SKM-1 (cell line): ENCODE measurements around the gene TRAPPC12.
"Not testable (repeated sequence)": the region's sequence is repeated elsewhere in the genome, so short reads cannot be mapped to it uniquely, and the experiment has no call there.

Source experiments
- DNase-seq: peaks from one replicate; lab custom pipeline; 2025; ENCODE audit not compliant: unreplicated experiment; lab: John Stamatoyannopoulos, UW

Gene TRAPPC12

GRCh38 chr2:3368261-3368722, 11.2 kb upstream of the TRAPPC12 start:
- DNase-seq: no peak

GRCh38 chr2:3369340-3370181, 9.9 kb upstream of the TRAPPC12 start:
- DNase-seq: not testable (repeated sequence)

DNA sequence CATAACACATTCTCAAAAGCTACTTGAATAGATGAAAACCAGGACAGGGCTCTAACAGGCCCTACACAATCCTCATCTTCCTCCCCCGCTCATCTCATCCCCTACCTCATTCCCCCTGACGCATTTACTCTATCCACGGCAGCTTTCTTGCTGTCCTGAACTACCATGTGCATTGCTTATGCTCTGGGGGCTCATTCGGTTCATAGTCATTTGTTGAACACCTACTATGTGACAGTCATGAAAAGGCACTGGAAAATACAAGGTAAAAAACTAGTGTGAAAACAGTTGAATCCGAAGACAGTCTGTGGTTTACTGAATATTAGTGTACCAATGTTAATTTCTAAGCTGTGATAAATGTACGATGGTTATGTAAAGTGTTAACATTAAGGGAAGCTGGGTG, 2.7 kb upstream of the TRAPPC12 start:
- DNase-seq: no peak

GRCh38 chr2:3377279-3377611, 2.2 kb upstream of the TRAPPC12 start:
- DNase-seq: peak; percentile 40

- peak; percentile 93 for DNase-seq
Measured at GRCh38 chr2:3377612-3378432, 1.7 kb upstream of the TRAPPC12 start, which contains the start of gene EIPR1. Gene EIPR1 (minus strand): TSS chr2:3377818. CDS start chr2:3377689, 129 bp downstream.

- no peak for DNase-seq
Measured at GRCh38 chr2:3379339-3379646, 201 bp upstream of the TRAPPC12 start.

DNA sequence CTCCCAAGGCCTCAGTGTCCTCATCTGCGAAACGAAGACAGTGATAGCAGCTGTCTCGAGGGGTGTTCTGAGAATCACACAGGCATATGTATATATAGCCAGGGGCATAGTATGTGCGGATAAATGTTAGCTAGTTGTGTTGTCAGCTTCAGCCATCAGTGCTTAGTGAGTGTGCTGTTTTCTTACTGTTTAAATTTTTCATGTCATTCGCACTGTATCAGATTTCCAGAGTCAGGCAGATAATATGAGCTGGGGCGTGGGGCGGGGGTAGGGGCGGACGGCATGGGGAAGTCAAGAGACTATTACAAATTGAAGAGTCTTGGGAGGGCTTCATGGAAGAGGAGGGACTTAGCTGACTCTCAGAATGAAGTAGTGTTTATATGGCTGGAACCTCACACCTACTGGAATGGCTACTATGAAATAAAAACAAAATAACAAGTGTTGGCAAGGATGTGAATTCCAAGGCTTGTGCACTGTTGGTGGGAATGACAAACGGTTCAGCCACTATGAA, 7.0 kb downstream of the TRAPPC12 start:
- DNase-seq: no peak

GRCh38 chr2:3387011-3387410, 7.5 kb downstream of the TRAPPC12 start:
- no peak for DNase-seq

DNA sequence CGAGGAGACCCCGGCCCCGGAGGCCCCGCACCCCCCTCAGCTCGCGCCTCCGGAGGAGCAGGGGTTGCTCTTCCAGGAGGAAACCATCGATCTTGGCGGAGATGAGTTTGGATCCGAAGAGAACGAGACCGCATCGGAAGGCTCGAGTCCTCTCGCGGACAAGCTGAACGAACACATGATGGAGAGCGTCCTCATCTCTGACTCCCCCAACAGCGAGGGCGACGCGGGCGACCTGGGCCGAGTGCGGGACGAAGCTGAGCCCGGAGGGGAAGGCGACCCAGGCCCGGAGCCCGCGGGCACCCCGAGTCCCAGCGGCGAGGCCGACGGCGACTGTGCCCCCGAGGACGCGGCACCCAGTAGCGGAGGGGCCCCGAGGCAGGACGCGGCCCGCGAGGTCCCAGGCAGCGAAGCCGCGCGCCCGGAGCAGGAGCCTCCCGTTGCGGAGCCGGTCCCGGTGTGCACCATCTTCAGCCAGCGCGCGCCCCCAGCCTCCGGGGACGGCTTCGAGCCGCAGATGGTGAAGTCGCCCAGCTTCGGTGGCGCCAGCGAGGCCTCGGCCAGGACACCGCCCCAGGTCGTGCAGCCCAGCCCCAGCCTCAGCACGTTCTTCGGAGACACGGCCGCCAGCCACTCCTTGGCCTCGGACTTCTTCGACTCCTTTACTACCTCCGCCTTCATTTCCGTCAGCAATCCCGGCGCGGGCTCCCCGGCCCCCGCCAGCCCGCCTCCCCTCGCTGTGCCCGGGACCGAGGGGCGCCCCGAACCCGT, 8.3 kb downstream of the TRAPPC12 start:
- no peak for DNase-seq

GRCh38 chr2:3388412-3388738, 8.9 kb downstream of the TRAPPC12 start:
- no peak for DNase-seq

DNA sequence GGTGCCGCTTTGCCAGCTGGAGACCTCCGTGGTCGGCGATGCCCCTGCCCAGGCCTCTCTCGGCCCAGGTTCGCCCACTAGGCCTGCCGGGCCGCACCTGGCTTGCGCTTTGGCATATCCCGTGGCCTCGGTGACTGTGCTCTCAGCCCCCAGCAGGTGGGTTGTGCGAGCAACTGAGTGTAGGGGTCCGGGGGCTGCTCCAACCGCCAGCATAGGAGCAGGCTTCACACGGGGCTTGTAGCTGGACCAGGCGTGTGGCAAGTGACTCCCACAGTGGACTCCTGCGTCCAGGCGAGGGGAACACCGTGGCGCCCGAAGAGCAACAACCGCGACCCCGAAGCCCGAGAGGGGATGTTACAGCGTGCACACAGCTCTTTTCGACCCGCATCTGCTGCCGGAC, 9.7 kb downstream of the TRAPPC12 start:
- no peak for DNase-seq

GRCh38 chr2:3390041-3390440, 10.5 kb downstream of the TRAPPC12 start:
- DNase-seq: no peak

- DNase-seq: no peak
Measured at GRCh38 chr2:3392216-3392615, 12.7 kb downstream of the TRAPPC12 start.

DNA sequence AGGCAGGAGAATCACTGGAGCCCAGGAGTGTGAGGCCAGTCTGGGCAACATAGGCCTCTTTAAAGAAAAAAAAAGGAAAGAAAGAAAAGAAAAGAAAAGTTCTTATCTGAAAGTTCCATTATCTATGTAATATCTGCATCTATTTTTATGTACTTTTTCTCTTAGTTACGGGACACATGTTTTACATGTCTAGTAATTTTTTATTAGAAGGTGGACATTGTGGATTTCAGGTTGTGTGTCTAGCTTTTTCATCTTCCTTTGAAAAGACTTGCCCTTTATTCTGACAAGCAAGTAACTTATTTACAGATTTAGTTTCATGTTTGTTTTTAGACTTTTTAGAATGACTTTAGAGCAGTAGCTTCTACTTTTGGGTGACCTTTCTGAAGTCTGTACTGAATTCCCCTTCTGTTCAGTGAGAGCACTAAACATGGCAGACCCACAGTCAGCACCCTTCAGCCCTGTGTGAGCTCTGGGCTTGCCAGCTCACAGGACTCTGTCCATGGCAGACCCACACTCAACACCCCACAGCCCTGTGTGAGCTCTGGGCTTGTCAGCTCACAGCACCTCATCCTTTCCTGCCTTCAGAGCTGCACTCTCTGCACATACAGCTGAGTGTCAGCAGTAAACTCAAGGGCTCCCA, 17.5 kb downstream of the TRAPPC12 start:
- DNase-seq: no peak

DNA sequence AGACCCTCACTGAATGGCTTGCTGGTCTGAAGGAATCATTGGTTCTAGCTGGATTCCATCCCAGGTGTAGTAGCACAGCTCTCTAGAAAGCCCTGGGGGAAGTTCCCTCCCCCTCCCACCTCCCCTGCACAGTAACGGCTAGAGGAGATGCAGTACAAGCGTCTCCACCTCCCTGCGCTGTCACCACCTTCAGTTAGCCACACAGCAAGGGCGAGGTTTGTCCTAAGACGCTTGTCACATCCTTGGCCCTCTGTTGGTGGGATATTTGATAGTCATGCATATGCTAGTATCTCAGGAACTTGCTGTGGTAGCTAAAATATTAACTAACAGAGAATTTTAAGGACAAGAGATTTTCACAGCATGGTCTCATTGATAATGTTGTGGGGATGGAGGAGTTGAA, 19.4 kb downstream of the TRAPPC12 start:
- DNase-seq: no peak

- DNase-seq: no peak
Measured at GRCh38 chr2:3399381-3399780, 19.9 kb downstream of the TRAPPC12 start.

GRCh38 chr2:3399829-3400228, 20.3 kb downstream of the TRAPPC12 start:
- DNase-seq: no peak

- DNase-seq: no peak
Measured at GRCh38 chr2:3403587-3404334, 24.3 kb downstream of the TRAPPC12 start.

- DNase-seq: no peak
Measured at GRCh38 chr2:3404349-3404894, 24.9 kb downstream of the TRAPPC12 start.

GRCh38 chr2:3405307-3405706, 25.8 kb downstream of the TRAPPC12 start:
- no peak for DNase-seq
